Measurements from ENCODE around the gene NLRC3. TPM values are rescaled to one million over a fixed set of nuclear protein-coding genes. Genes with fewer than 3 reads are reported as not detected.
"Not testable (repeated sequence)": the region's sequence is repeated elsewhere in the genome, so short reads cannot be mapped to it uniquely, and the experiment has no call there.

The NLRC3 gene
- 1.4 and 2.0 TPM in 2 replicates for total RNA-seq

GRCh38 chr16:3577302-3577752, at the start of gene NLRC3:
Gene NLRC3 (minus strand): TSS chr16:3577403. CDS start chr16:3565036, 12,367 bp downstream.
- no peak for DNase-seq (ENCODE audit: low read depth, low spot score)

DNA sequence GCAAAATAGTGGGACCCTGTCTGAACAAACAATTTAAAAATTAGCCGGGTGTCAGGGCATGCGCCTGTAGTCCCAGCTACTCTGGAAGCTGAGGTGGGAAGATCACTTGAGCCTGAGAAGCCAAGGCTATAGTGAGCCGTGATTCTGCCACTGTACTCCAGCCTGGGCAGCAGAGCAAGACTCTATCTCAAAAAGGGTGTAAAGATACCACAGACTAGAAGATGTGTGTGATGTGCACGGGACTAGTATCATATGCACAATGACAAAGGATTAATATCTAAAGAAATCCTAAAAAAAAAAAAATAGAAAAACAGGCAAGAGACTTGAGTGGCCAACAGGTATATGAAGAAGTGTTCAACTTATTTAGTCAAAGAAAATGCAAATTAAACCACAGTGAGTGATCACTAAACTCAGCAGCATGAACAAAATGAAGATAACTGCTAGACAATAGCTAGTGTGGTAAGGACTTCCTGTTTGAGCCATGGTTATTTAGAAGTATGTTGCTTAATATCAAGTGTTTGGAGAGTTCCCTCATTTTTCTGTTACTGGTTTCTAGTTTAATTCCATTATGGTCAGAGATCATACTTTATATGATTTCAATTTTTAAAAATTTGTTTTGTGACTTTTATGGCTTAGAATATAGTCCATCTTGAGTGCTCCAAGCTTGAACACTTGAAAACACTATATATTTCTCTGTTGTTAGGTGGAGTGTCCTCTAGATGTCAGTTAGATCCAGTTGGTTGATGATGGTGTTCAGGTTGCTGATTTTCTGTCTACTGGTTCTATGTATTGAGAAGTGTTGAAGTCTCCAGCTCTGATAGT, 48.9 kb upstream of the NLRC3 start:
- no peak for DNase-seq (ENCODE audit: low read depth, low spot score)

GRCh38 chr16:3625331-3625730, 48.1 kb upstream of the NLRC3 start:
- no peak for DNase-seq (ENCODE audit: low read depth, low spot score)

DNA sequence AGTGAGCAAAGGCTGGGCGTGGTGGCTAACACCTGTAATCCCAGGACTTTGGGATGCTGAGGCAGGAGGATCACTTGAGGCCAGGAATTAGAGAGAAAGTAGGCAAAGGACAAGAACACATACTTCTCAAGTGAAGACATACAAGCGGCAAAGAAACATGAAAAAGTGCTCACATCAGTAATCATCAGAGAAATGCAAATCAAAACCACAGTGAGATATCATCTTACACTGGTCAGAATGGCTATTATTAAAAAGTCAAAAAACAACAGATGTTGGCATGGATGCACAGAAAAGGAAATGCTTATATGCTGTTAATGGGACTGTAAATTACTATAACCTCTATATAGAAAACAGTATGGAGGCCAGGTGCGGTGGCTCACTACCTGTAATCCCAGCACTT, 46.4 kb upstream of the NLRC3 start:
- DNase-seq (ENCODE audit: low read depth, low spot score): no peak

DNA sequence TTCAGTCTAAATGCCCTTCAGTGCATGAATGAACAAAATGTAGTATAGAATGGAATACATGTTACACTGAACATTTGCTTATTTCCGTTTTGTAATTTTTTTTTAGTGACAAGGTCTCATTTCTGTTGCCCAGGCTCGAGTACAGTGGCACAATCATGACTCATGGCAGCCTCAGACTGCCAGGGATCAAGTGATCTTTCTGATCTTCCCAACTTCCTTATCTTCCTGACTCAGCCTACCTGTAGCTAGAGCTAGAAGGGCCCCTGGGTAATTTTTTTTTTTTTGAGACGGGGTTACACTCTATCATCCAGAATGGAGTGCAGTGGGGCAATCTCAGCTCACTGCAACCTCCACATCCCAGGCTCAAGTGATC, 41.6 kb upstream of the NLRC3 start:
- DNase-seq (ENCODE audit: low read depth, low spot score): no peak

DNA sequence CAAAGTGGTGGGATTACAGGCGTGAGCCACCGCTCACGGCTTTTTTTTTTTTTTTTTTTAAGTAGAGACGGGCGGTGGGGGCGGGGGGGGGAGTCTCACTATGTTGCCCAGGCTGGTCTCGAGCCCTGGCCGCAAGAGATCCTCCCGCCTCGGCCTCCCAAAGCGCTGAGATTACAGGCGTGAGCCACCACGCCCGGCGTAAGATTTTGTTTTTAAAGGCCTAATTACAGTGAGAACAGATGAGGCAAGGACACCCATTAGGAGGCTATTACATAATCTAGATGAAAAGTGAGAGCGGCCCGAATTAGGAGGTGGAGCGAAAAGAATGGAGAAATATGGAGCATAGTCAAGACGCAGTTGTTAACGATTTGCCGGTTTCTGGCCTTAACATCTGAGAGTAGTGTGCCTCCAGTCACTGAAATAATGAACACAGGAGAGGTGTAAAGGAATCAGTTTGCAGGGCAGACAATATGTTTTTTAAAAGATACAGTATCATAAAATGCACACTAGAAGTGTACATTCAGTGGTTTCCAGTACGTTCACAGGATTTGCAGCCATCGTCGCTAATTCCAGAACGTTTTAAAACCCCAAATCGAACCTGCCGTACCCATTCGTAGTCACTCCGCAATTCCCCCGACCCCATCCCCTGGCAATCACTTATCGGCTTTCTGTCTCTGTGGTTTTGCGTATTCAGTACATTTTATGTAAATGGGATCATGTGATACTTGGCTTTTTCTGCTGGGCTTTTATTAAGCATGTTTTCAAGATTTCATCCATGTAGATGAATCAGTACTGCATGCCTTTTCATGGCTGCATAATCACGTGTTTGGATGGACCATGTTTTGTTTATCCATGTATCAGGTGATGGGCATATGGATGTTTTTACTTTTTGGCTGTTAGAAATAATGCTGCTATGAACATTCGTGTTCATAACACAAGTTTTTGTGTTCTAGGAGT, 35.6 kb upstream of the NLRC3 start:
- DNase-seq (ENCODE audit: low read depth, low spot score): no peak

DNA sequence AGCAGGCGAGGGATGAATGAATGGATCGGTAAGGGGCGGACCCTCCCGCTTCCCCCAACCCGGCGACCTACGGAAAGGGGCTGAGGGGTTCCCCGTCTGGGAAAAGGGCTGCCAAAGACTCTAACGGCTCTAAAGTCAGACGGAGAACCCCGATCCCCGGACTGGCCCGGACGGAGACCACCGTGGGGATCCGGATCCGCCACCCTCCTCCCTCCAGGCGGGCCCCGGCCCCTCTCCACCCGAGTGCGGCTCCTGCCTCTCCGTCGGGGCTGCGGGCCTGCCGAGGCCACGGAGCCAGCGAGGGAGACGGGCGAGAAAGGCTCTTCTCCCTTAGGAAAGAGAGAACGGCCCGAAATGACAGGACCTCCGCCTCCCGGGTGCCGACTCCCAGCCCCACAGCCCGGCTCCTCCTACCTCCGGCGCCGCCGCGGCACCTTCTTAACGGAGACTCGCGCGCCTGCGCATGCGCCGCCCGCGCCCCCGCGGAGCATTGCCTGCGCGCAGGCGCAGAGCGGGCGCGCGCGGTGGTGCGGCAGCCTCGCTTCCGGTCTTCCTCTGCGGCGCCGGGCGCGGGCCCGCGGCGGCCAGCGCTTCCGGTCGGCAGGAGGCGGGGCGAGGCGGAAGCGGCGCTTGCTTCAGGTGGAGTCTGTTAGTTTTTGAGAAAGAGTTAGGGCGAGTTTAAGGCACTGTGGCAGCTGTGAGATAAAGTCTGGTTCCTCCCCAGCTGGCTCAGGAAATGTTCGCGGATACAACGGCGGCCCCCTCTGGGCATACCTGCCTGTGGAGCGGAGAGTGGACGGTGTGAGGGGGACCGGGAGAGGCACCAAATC, 34.2 kb upstream of the NLRC3 start, which contains the start of gene SLX4:
TSS of gene SLX4 (minus strand) at position 461 of the 830 bp plus-strand sequence. CDS start 2,642 bp downstream, outside the sequence.
- peak; percentile 30 for DNase-seq (ENCODE audit: low read depth, low spot score)

- no peak for DNase-seq (ENCODE audit: low read depth, low spot score)
Measured at GRCh38 chr16:3610698-3611145, 33.5 kb upstream of the NLRC3 start.

GRCh38 chr16:3609895-3610697, 32.9 kb upstream of the NLRC3 start:
- DNase-seq (ENCODE audit: low read depth, low spot score): no peak

- DNase-seq (ENCODE audit: low read depth, low spot score): not testable (repeated sequence)
Measured at GRCh38 chr16:3608976-3609375, 31.8 kb upstream of the NLRC3 start.

GRCh38 chr16:3608069-3608468, 30.9 kb upstream of the NLRC3 start:
- DNase-seq (ENCODE audit: low read depth, low spot score): no peak

DNA sequence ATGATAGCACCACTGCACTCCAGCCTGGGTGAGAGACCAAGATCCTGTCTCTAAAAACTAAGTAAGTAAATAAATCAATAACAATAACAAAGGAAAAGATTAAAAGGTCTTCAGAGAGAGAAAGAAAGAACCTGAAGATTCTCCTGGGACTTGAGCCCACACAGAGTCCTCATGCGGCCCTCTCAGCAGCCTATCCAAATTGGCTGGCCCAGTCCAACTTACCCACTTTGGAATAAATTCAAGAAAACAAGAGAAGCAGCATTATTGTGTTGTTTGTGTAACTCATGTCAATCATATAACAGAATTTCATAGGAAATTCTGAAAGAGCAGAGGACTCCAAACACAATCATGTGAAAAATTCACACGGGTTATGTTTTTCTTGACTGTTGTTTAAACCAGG, 30.4 kb upstream of the NLRC3 start:
- DNase-seq (ENCODE audit: low read depth, low spot score): no peak

GRCh38 chr16:3607161-3607560, 30.0 kb upstream of the NLRC3 start:
- DNase-seq (ENCODE audit: low read depth, low spot score): no peak

GRCh38 chr16:3606441-3606840, 29.2 kb upstream of the NLRC3 start:
- no peak for DNase-seq (ENCODE audit: low read depth, low spot score)

GRCh38 chr16:3602320-3602653, 25.1 kb upstream of the NLRC3 start:
- no peak for DNase-seq (ENCODE audit: low read depth, low spot score)

DNA sequence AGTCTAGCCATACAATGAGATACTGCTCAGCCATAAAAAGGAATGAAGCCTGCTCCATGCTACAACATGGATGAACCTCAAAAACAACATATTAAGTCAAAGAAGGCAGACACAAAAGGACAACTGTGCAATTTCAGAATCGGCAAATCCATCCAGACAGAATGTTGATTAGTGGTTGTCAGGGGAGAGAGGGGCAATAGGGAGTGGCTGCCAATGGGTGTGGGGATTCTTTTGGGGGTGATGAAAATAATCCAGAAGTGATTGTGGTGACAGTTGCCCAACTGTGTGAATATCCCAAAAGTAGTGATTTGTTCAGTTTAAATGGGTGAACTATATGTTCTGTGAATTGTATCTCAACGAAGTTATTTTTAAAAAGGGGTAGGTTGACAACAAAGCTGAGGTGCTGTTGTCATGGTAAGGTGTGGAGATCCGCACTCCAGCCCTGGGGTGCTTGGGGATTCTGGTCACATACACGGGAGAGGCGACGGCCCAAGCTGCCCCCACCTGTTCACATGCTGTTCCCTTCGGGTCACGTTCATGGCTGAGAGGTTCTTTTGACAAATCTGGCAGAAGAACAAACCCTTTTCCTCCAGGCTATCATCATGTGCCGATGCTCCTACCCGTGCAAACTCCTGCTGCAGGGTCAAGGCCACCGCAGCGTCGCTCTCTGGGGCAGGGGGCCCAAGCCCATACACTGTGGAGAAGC, 24.6 kb upstream of the NLRC3 start:
- no peak for DNase-seq (ENCODE audit: low read depth, low spot score)

DNA sequence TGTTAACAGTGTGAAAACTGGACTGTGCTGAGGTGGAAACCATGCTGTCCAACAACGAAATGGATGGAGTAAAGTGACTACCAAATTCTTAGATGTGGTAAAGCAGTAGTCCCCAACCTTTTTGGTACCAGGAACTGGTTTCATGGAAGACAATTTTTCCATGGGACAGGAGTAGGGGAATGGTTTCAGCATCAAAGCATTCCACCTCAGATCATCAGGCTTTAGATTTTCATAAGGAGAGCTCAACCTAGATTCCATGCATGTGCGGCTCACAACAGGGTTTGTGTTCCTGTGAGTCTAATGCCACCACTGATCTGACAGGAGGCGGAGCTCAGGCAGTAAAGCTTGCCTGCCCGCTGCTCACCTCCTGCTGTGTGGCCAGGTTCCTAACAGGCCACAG, 22.7 kb upstream of the NLRC3 start:
- no peak for DNase-seq (ENCODE audit: low read depth, low spot score)

- no peak for DNase-seq (ENCODE audit: low read depth, low spot score)
Measured at GRCh38 chr16:3599121-3599520, 21.9 kb upstream of the NLRC3 start.

DNA sequence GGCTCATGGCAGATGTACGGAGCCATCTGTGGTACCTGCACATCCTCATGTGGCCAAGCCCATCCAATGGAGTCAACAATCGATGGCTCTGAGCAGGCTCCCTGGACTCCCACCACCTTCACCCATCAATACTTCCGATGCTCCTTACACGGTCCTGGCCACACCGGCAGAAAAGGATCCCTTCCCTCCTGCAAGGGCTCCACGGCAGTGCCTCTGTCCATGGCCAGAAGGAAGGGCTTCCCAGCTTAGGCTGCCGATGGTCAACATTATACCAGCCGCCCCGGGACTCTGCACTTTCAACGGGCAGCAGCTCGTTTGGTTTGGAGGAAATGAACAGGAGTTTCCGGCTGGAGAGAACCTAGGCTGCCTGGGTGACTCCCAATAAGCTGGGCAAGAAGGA, 21.0 kb upstream of the NLRC3 start:
- DNase-seq (ENCODE audit: low read depth, low spot score): no peak

DNA sequence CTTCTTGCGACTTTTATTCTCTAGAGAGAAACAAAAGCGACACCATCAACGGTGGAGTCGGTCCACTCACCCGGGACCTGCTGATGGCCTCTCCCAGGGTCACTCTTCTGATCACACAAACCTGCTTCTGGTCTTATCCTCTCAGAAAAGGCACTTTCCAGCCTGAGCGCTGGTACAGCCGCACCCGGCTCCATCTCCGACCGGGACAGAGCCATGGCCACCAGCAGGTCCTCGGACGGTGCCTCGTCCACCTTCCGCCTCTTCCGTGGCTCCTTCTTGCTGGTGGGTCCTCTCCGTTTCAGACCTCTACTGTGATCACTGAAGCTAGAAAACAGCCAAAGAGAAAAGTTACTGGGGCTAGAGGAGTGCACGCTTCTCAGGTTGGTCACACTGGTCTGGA, 20.5 kb upstream of the NLRC3 start:
- DNase-seq (ENCODE audit: low read depth, low spot score): no peak

Measured in pulmonary artery endothelial cell (primary cell).